Hematopoietic multipotent progenitor cell treated with erythropoietin and hydrocortisone succinate and interleukin-3 and kit ligand, for 6 days (in vitro differentiated cells): Measurements from ENCODE around the gene HDGFL2.
"Not testable (repeated sequence)": the region's sequence is repeated elsewhere in the genome, so short reads cannot be mapped to it uniquely, and the experiment has no call there.

Experiments used
- DNase-seq: peaks from one replicate; pipeline ENCODE4 v3.0.0-alpha.2; 2015

HDGFL2 gene

GRCh38 chr19:4537953-4538600 is 66.0 kb downstream of the HDGFL2 start:
- no peak for DNase-seq

DNA sequence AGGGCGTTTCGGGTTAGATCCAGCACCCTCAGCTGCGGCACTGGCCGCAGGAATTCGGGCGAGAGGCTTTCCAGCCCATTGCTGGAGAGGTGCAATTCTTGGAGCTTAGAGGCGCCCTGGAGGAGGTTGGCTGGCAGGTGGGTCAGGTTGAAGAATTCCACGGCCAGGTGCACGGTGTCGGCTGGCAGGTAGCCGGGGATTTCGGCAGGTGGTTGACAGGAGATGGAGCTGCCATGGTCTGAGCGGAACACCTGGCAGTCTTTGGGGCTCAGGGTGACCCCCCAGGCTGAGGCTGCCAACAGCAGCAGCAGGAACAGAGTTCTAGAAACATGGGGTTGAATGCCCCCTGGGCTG is 66.5 kb downstream of the HDGFL2 start:
- DNase-seq: no peak

- DNase-seq: no peak
These were observed 67.1 kb downstream of the HDGFL2 start for GRCh38 chr19:4539169-4539692.

DNA sequence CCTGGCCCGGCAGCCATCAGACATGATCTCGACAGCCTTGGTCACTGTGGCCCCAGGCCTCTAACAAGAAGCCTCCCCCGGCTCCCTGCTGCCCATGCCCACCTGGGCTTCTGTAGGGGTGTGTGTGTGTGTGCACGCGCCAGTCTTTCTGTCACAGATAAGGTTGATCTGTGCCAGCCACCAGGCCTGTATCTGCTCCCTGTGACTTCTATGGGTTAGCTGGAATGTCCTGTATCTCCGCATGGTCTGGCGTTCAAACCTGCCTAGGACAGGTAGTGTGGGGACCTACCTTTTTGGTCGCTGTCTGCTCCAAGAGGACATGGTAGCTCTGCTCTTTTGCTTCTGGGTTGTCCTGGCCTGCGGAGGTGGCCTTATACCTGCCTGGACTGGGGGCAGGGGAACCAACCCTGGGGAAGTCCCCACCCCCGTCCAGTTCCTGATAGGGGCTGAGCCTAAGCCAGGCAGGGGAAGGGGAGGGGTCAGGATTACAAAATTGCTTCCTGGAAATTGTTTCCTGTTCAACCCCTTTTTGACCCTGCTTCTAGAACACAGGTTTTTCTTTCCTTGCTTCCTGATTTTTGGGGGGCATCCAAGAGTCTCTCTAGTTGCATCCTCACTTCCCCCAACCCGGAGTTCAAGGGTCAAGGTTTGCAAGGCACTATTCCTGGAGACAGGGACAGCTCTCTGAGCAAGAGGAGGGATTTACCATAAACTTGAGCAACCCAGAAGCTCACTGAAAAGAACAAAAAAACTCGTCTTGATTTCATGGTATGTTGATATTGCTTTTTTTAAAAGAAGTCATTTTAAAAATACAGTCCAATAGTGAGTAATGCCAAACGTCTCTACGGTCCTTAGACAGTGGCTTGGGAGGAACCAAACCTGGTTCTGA is 67.8 kb downstream of the HDGFL2 start, which contains the start of gene LRG1:
TSS of gene LRG1 (minus strand) at position 344 of the 889 bp plus-strand sequence. CDS start at position 321, 23 bp downstream.
- peak; percentile 84 for DNase-seq

DNA sequence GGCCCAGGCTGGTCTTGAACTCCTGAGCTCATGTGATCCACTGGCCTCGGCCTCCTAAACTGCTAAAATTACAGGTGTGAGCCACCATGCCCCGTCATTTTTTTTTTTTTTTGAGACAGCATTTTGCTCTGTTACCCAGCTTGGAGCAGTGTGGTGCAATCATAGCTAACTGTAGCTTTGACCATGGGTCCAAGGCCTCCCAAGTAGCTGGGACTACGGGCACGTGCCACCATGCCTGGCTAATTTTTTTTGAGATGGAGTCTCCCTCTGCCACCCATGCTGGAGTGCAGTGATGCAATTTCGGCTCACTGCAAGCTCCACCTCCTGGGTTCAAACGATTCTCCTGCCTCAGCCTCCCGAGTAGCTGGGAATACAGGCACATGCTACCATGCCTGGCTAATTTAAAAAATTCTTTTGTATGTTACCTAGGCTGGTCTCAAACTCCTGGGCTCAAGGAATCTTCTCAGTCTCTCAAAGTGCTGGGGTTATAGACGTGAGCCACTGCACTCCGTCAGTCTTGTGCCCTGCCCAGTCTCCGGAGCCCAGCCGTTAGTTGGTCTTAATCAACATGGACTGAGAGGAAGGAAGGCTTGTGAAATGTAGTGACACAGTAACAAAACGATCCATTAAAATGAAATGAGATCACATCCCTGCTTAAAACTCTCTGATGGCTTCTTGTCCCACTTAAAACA is 69.2 kb downstream of the HDGFL2 start:
- peak; percentile 41 for DNase-seq

DNA sequence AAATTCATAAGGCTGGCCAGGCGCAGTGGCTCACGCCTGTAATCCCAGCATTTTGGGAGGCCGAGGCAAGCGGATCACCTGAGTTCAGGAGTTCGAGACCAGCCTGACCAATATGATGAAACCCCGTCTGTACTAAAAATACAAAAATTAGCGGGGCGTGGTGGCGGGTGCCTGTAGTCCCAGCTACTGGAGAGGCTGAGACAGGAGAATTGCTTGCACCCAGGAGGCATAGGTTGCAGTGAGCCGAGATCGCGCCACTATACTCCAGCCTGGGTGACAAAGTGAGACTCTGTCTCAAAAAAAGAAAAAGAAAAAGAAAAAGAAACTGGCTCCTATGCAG is 69.7 kb downstream of the HDGFL2 start:
- DNase-seq: not testable (repeated sequence)

DNA sequence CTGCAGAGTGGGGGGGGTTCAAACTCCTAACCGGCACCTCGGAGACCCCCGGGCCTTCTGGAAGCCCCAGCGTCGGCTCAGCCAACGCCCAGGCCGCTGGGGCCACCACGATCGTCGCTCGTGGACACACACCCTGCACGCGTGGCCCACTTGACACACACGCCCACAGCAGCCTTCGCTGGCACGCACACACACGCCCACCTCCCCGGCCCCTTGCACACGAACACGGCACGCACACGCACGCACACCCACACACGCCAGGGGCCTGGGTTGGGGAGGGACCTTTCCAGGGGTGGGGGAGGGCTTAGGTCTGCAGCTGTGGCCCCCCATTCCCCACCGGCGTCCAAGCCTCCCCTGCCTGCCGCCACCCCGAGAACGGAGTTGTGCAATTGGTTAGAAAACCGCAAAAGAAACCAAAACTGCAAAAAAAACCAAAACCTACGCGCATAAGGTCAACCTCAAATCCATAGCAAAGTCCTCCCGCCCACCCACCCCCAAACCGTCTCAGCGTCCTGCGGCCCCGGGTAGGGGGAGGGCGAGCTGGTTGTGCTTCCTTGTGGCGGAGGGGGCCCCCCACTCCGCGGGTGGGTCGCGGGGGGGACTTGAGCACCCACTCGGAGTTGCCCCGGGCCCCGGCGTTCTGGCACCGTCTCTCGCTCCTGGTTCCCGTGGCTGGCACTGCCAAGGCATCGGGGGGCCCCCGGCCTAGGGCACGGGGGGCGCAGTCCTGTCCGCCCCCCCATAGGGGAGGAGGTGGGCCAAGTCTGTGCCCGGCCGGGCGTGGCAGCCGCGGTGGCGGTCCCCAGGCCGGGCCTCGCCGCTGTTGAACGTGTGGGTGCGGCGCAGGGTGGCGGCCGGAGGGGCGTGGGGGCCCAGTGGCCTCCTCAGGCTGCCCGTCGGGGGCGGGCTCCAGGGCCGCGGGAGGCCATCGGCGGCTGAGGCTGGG is 71.1 kb downstream of the HDGFL2 start:
- peak; percentile 37 for DNase-seq

DNA sequence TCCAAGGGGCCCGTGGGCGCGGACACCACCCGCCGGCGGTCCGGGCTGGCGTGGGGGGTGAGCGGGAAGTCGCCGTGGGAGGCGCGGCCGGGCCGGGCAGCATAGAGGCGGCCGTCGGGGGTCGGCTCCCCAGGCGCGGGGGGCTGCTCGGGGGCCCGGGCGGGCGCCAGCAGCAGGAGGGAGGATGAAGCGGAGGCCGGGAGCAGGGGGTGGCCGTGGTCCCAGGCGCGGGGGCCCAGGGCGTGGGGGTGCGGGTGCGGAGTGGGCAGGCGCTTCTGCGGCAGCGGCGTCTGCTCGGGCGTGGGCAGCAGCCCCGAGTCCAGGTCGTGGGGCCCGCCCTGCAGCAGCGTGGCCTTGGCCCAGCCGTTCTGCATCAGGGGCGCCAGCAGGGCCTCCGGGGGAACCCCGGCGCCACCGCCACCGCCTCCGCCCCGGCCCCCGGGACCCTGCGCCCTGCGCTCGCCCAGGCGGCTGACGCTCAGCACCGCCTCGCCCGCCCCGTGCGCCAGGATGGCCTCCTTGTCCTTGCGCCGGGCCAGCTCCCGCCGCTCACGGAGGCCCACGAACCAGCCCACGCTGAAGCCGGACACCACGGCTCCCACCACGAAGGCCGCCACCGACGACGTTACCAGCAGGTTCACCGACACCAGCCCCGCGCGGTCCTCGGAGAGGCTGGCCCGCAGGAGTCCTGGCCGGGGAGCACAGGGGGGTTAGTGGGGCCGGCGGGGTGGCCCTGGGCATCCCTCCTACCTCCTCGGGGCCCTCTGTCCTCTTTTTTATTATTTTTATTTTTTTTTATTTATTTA is 71.9 kb downstream of the HDGFL2 start:
- no peak for DNase-seq

DNA sequence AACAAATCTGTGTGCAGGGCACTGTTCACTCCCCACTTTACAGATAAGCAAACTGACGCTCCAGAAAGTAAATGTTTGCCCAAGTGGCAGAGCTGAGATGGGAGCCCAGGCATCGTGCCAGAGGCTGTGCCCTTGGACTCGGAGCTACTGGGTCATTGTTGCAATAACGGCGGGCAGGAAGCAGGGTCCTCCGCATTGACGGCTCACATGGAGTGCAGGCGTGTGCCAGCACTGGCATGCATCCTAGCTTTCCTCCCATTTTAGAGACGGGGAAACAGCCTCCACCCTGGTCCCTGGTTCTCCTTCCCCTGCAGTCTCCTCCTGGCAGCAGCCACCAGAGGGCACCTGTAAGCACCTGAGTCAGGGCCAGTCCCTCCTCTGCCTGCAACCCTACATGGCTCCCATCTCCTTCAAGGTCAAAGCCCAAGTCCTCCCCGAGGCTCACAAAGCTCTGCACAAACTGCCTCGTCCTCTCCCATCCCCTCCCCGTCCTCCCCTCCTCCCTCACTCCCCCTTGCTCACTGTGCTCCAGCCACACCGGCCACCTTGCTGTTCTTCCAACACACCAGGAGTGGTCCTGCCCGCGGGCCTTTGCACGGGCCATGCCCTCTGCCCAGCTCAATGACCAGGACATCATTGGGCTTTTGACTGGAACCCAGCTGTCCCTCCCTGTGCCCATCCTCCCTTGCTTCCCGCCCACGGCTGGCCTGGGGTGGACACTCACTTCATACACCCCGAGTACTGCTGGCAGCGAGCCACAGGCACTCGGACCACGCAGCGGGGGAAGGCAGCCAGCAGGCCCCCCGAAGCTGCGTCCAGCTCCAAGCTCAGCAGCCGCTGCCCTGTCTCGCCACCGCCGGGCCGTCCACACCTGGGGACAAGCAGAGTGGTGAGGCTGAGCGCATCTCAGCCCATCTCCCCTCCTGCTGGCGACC is 75.5 kb downstream of the HDGFL2 start:
- peak; percentile 54 for DNase-seq

GRCh38 chr19:4548238-4548584 is 76.1 kb downstream of the HDGFL2 start:
- DNase-seq: no peak

DNA sequence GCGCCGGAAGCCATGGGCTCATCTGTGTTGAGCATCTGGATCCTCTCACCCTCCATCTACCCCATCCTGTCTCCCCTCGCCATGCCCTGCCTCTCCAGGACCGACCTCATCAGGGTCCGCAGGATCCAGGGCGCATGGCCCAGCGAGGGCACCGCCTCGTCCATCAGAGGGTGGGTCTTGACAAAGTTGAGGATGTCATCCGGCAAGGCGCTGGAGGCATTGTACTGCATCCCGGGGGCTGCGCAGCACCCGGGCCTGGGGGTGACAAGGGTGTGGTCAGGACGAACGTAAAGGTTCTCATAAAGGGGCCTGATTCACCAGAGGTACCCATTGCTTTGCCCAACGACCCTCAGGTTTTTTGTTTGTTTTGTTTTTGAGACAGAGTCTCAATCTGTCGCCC is 77.9 kb downstream of the HDGFL2 start:
- no peak for DNase-seq

DNA sequence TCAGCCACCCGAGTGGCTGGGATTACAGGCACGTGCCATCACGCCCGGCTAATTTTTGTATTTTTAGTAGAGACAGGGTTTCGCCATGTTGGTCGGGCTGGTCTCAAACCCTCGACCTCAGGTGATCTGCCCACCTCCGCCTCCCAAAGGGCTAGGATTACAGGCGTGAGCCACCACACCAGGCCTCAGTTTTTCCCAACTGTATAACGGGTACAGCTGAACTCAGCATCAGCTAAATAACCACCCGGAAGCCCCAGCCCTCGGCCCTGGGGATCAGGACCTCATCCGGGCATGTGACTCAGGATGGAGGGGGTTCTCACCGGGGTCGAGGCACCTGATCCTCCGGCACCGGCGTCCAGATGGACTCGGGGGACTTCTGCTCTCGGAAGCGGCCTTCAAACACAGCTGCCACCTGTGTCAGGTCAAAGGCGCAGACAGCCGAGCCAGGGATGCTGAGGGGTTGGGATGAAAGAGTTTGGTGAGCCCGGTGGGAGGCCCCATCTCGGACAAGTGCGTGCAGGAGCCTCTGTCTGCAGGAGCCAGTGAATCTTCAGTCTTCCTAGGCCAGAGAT is 78.5 kb downstream of the HDGFL2 start:
- no peak for DNase-seq
